Measurements from ENCODE around the gene COX10. TPM values are rescaled to one million over a fixed set of nuclear protein-coding genes. Genes with fewer than 3 reads are reported as not detected.
"Not testable (repeated sequence)": the region's sequence is repeated elsewhere in the genome, so short reads cannot be mapped to it uniquely, and the experiment has no call there.

The COX10 gene
- total RNA-seq, 1 donor from 2014 or later, result 24.5 TPM

DNA sequence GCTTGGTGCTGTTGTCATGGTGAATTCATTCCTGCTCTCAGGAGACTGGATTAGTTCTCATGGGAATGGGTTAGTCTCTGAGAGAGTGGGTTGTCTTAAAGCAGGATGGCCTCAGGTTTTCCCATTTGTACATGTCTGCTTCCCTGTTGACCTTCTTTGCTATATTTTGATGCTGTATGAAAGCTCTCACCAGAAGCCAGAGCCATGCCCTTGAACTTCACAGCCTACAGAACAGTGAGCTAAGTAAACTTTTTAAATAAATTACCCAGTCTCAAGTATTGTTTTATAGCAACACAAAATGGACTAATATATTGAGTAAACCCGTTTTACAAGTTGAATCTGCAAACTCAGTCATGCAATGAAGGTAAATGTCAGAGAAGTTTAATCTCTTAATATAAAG is 100.6 kb downstream of the COX10 start:
- H3K36me3 Mint-ChIP-seq, result peaks cover 17% of the 10 kb centered on the region

DNA sequence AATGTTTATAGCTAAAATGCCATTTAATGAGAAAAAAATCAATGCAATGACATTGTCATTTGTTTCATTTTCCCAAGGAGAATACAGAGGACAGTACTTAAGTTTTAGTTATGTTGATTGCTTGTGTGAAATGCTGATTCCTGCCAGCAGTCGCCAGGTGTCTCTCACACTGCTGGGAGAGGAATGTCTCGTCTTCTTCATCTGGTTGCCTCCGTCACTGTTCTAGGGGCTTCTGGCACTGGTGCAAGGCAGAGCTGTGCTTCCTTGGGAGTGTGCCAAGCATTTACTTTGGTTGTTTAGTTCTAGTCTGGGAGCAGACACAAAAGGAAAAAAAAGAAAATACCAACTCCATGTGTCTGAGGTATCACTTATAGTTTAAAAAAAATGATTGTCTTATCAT is 107.7 kb downstream of the COX10 start:
- not testable (repeated sequence) for H3K4me3 Mint-ChIP-seq; H3K27ac Mint-ChIP-seq; H3K36me3 Mint-ChIP-seq; H3K9me3 Mint-ChIP-seq; H3K4me1 Mint-ChIP-seq (ENCODE audit: unreplicated experiment); H3K27me3 Mint-ChIP-seq; DNase-seq (ENCODE audit: extremely low spot score, unreplicated experiment)

More for the DNA sequence above, 100.6 kb downstream of the COX10 start:
- peaks cover 10% of the 10 kb centered on the region for H3K9me3 Mint-ChIP-seq
- H3K4me1 Mint-ChIP-seq (ENCODE audit: unreplicated experiment), result no peaks in the 10 kb centered on the region
- no peaks in the 10 kb centered on the region for H3K27me3 Mint-ChIP-seq
- no peak overlapping the region for H3K27ac Mint-ChIP-seq
- DNase-seq (ENCODE audit: extremely low spot score, unreplicated experiment), result no peak
- TF ChIP-seq, protein P1, sequence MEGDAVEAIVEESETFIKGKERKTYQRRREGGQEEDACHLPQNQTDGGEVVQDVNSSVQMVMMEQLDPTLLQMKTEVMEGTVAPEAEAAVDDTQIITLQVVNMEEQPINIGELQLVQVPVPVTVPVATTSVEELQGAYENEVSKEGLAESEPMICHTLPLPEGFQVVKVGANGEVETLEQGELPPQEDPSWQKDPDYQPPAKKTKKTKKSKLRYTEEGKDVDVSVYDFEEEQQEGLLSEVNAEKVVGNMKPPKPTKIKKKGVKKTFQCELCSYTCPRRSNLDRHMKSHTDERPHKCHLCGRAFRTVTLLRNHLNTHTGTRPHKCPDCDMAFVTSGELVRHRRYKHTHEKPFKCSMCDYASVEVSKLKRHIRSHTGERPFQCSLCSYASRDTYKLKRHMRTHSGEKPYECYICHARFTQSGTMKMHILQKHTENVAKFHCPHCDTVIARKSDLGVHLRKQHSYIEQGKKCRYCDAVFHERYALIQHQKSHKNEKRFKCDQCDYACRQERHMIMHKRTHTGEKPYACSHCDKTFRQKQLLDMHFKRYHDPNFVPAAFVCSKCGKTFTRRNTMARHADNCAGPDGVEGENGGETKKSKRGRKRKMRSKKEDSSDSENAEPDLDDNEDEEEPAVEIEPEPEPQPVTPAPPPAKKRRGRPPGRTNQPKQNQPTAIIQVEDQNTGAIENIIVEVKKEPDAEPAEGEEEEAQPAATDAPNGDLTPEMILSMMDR (conservative IDR thresholded peaks at IDR 0.05), result no peak
- H3K4me3 Mint-ChIP-seq, result no peak overlapping the region

DNA sequence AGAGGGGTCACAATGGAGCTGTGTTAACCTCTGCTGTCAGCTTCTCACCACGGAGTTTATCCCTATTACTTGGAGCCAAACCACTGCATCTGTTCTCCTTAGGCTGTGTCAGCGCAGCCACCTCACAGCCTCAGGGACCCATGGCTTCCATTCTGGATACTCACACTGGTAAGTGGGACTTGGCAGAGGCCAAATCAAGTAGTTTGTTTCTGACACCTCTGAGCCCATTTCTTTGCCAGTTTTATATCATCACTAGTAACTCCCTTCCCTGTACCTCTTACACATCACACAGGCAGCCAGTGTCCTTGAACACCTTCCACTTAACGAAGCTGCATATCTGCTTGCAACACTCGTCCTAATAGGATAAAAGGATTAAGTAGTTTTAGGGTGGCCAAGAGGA is 108.5 kb downstream of the COX10 start:
- not testable (repeated sequence) for H3K27ac Mint-ChIP-seq; H3K4me3 Mint-ChIP-seq; H3K9me3 Mint-ChIP-seq; H3K4me1 Mint-ChIP-seq (ENCODE audit: unreplicated experiment); H3K36me3 Mint-ChIP-seq; H3K27me3 Mint-ChIP-seq; DNase-seq (ENCODE audit: extremely low spot score, unreplicated experiment)

DNA sequence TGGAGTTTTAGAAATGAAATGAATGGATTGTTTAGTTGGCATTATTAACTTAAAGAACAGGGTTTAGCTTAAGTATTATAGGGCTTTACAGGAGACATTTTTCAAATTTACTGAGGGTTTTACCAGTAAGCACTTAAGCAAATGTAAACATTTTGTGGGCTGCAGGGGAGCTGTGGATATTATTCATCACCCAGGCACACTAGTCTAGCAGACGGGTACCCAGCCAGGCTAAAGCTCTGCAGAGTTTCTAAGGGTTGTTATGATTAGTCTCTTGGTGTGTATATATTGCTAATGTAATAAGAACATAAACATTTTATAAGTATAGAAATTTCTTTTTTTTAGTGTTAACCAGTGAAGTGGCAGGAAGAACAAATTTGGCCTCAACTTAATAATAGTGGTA is 110.6 kb downstream of the COX10 start:
- H3K27ac Mint-ChIP-seq; H3K9me3 Mint-ChIP-seq; H3K27me3 Mint-ChIP-seq; H3K4me3 Mint-ChIP-seq; H3K4me1 Mint-ChIP-seq (ENCODE audit: unreplicated experiment); DNase-seq (ENCODE audit: extremely low spot score, unreplicated experiment); H3K36me3 Mint-ChIP-seq: not testable (repeated sequence)

GRCh38 chr17:14182084-14182483 is 112.8 kb downstream of the COX10 start:
- H3K27me3 Mint-ChIP-seq, result not testable (repeated sequence)

GRCh38 chr17:14184536-14184935 is 115.2 kb downstream of the COX10 start:
- H3K27ac Mint-ChIP-seq; DNase-seq (ENCODE audit: extremely low spot score, unreplicated experiment); H3K4me1 Mint-ChIP-seq (ENCODE audit: unreplicated experiment); H3K9me3 Mint-ChIP-seq; H3K27me3 Mint-ChIP-seq; H3K36me3 Mint-ChIP-seq; H3K4me3 Mint-ChIP-seq: not testable (repeated sequence)

More at GRCh38 chr17:14182084-14182483, 112.8 kb downstream of the COX10 start:
- H3K27ac Mint-ChIP-seq; H3K4me3 Mint-ChIP-seq; H3K4me1 Mint-ChIP-seq (ENCODE audit: unreplicated experiment); H3K9me3 Mint-ChIP-seq; DNase-seq (ENCODE audit: extremely low spot score, unreplicated experiment); H3K36me3 Mint-ChIP-seq: not testable (repeated sequence)

DNA sequence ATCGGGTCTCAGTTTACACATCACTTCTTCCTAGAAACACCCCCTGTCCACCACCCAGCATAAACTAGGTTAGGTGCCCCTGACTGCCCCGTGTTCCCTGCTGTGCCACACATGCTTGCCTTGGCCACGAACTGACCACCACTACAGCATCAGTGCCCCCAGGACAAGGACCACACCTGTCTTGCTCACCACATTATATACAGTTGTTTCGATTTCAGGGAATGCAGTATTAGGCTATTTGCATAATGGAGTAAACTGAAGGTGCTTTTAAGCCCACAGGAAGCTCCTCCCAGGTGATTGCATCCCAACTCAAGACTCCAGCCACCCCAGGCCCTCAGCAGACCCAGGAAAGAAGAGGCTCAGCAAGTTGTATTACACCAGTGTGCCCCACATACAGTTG is 117.1 kb downstream of the COX10 start:
- H3K4me3 Mint-ChIP-seq; H3K36me3 Mint-ChIP-seq; H3K27ac Mint-ChIP-seq; H3K27me3 Mint-ChIP-seq; H3K4me1 Mint-ChIP-seq (ENCODE audit: unreplicated experiment); DNase-seq (ENCODE audit: extremely low spot score, unreplicated experiment); H3K9me3 Mint-ChIP-seq: not testable (repeated sequence)

GRCh38 chr17:14190774-14191173 is 121.5 kb downstream of the COX10 start:
- not testable (repeated sequence) for H3K9me3 Mint-ChIP-seq; H3K4me3 Mint-ChIP-seq; H3K4me1 Mint-ChIP-seq (ENCODE audit: unreplicated experiment); H3K27me3 Mint-ChIP-seq; DNase-seq (ENCODE audit: extremely low spot score, unreplicated experiment); H3K27ac Mint-ChIP-seq; H3K36me3 Mint-ChIP-seq

- H3K36me3 Mint-ChIP-seq; H3K27ac Mint-ChIP-seq; H3K4me3 Mint-ChIP-seq; H3K9me3 Mint-ChIP-seq; H3K4me1 Mint-ChIP-seq (ENCODE audit: unreplicated experiment); DNase-seq (ENCODE audit: extremely low spot score, unreplicated experiment); H3K27me3 Mint-ChIP-seq: not testable (repeated sequence)
Measured at GRCh38 chr17:14191469-14191868, 122.2 kb downstream of the COX10 start.

DNA sequence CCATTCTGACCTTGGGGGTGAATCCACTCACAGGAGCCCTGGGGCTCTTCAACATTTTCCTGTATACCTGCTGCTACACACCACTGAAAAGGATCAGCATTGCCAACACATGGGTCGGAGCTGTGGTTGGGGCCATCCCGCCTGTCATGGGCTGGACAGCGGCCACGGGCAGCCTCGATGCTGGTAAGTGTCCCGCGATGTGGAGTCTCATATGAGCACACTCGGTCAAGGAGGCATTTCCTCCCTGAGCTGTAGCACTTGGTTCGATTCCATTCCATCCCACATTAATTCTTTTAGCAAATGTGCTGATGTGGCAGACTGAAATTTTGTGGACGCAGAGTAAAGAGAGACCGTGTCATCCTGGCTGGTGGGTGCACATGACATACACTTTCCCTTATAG is 122.7 kb downstream of the COX10 start:
- not testable (repeated sequence) for H3K27me3 Mint-ChIP-seq; H3K4me3 Mint-ChIP-seq; DNase-seq (ENCODE audit: extremely low spot score, unreplicated experiment); H3K27ac Mint-ChIP-seq; H3K36me3 Mint-ChIP-seq; H3K4me1 Mint-ChIP-seq (ENCODE audit: unreplicated experiment); H3K9me3 Mint-ChIP-seq

- not testable (repeated sequence) for H3K4me1 Mint-ChIP-seq (ENCODE audit: unreplicated experiment); H3K27ac Mint-ChIP-seq; H3K36me3 Mint-ChIP-seq; H3K9me3 Mint-ChIP-seq; H3K4me3 Mint-ChIP-seq; H3K27me3 Mint-ChIP-seq; DNase-seq (ENCODE audit: extremely low spot score, unreplicated experiment)
Measured at GRCh38 chr17:14192636-14193344, 123.5 kb downstream of the COX10 start.

Data from type B pancreatic cell (in vitro differentiated cells).